Dermis blood vessel endothelial cell (primary cell): ENCODE results near the gene IL27RA. TPM values are rescaled to one million over a fixed set of nuclear protein-coding genes. Genes with fewer than 3 reads are reported as not detected.
"Not testable (repeated sequence)": the region's sequence is repeated elsewhere in the genome, so short reads cannot be mapped to it uniquely, and the experiment has no call there.

Experiments
- DNase-seq: peaks from one replicate; pipeline ENCODE4 v3.0.0; 2010
- total RNA-seq: library from RNA; depleted of rRNA; stranded (reverse); fragments of >200 nt; gene quantifications from 2 replicates; pipeline ENCODE4 v1.2.3, GENCODE V29; 2014

Gene IL27RA
- total RNA-seq, 1 donor from 2014 or later: 11.4 TPM

DNA sequence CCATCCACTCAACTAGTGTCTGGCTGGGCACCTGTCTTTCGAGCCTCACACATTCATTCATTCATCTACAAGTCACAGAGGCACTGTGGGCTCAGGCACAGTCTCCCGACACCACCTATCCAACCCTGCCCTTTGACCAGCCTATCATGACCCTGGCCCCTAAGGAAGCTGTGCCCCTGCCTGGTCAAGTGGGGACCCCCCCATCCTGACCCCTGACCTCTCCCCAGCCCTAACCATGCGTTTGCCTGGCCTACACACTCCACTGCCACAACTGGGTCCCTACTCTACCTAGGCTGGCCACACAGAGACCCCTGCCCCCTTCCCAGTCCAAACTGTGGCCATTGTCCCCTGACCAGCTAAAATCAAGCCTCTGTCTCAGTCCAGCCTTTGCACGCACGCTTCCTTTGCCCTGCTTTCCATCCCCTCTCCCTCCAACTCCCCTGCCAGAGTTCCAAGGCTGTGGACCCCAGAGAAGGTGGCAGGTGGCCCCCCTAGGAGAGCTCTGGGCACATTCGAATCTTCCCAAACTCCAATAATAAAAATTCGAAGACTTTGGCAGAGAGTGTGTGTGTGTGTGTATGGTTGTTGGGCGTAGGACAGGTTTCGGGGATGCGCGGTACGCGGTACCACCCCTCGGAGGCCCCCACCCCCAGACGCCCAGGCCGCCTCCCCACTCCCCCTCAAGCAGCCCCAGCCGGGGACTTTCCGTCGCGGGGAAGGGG is 404 bp upstream of the IL27RA start:
- no peak for DNase-seq

DNA sequence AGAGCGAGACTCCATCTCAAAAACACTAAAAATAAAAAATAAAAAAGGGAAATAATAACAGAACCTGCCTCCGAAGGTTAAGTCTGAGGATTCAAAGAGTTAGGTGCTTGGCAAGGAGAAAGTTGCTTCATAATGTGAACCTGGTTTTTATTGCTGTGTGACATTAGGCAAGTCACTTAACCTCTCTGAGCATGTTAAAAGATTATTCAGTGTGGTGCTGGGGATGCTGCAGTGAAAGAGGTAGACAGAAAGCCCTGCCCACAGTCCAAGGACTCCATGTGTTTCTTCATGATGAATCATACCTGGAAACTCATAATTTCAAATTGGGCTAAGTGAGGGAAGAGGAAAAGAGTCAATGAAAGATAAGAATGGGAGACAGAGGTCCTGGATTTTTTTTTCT is 2.4 kb downstream of the IL27RA start:
- no peak for DNase-seq

DNA sequence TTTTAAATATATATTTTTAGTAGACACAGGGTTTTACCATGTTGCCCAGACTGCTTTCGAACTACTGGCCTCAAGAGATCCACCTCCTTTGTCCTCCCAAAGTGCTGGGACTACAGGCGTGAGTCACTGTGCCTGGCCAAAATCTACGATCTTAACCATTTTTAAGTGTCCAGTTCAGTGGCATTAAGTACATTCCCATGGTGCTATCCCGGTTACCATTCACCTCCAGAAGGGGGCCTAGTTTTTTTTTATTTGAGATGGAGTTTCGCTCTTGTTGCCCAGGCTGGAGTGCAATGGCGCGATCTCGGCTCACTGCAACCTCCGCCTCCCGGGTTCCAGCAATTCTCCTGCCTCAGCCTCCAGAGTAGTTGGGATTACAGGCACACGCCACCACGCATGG is 3.6 kb downstream of the IL27RA start:
- DNase-seq: not testable (repeated sequence)

DNA sequence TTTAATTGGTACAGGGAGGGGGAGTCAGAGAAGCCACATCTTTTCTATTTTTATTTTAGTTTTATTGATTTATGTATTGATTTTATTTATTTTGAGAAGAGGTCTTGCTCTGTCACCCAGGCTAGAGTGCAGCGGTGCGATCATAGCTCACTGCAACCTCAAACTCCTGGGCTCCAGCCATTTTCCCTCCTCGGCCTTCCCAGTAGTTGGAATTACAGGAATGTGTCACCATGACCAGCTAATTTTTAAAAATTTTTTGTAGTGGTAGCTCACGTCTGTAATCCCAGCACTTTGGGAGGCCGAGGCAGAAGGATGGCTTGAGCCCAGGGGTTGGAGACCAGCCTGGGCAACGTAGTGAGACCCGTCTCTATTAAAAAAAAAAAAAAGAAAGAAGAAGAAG is 4.1 kb downstream of the IL27RA start:
- no peak for DNase-seq

DNA sequence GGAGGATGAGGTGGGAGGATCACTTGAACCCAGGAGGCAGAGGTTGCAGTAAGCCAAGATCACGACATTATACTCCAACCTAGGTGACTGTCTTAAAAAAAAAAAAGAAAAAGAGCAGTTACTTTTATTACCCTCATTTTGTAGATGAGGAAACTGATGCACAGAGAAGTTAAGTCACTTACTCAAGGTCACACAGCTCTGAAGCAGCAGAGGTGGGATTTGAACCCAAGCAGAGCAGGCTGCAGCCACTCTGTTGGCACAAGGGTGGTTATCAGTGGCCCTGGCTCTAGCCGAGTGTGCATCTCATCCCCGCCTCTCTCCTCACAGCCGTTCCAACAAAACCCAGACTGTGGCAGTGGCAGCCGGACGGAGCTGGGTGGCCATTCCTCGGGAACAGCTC is 7.6 kb downstream of the IL27RA start:
- DNase-seq: no peak

DNA sequence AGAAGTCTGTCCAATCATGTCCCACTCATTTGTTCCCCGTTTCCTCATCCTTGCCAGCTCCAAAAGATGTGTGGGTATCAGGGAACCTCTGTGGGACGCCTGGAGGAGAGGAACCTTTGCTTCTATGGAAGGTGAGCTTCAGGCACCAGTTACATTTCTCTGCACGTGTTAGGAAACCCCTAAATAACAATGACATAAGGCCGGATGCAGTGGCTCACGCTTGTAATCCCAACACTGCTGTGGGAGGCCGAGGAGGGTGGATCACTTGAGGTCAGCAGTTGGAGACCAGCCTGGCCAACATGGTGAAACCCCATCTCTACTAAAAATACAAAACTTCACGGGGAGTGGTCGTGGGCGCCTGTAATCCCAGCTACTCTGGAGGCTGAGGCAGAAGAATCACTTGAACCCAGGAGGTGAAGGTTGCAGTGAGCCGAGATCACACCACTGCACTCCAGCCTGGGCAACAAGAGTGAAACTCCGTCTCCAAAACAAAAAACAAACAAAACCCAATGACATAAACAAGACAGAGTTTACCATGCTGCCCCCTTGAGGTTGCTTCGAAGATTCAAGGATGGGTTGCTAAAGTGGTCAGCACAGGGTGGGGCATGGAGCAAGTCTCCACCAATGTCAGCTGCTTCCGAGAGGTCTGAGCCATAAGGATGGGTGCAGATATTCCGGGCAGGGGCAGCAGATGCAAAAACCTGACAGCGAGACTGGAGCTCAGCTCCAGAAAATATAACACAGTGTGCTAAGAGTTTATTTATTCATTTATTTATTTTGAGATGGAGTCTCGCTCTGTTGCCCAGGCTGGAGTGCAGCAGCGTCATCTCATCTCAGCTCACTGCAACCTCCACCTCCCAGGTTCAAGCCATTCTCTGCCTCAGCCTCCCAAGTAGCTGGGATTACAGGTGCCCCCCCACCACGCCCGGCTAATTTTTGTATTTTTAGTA is 11.4 kb downstream of the IL27RA start:
- DNase-seq: peak; percentile 84

DNA sequence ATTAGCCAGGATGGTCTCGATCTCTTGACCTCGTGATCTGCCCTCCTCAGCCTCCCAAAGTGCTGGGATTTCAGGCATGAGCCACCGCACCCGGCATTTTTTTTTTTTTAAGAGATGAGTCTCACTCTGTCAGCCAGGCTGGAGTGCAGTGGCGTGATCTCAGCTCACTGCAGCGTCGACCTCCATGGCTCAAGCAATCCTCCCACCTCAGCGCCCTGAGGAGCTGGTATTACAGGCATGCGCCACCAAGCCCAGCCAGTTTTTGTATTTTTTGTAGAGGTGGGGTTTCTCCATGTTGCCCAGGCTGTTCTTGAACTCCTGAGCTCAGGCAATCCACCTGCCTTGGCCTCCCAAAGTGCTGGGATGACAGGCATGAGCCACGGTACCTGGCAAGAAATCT is 16.3 kb downstream of the IL27RA start:
- DNase-seq: not testable (repeated sequence)

DNA sequence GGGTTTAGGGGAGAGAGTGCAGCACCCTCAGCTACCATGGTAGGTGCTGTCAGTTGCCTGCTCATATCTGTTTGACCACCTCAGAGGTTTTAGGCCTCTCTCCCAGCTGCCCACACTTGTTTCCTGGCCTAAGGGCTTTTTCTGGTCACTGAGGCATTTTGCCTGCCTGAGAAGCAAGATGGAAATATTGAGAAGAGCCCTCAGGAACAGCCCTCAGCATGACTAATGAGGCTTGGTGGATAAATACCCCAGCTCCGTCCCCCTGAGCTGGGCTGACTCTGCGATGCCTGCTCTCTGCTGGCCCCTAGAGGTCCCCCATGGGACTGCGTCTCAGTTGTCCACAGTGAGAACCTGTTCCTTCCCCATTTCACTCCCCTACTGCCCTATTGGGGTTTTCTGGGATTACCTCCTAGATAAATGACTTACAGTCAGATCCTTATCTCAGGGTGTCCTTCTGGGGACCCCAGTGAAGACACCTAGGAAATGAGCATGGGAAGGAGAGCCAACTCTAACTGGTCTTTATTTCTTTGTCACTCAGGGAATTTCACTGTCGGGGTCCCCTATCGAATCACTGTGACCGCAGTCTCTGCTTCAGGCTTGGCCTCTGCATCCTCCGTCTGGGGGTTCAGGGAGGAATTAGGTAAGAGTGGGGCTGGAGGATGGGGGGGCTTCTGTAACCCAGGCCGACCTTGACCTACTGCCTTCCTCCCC is 17.0 kb downstream of the IL27RA start:
- peak; percentile 62 for DNase-seq

DNA sequence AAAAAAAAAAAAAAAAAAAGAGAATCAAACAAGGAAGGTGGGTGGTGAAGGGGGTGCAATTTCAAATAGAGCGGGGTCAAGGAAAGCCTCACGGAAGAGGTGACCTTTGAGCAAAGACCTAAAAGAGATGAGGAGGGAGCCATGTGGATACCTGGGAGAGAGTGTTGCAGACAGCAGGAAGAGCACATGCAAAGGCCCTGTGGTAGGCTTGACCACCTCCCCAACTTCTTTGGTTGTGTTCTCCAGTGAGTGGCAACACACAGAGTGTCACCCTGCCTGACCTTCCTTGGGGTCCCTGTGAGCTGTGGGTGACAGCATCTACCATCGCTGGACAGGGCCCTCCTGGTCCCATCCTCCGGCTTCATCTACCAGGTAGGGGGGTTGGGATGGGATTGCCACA is 18.9 kb downstream of the IL27RA start:
- DNase-seq: no peak

DNA sequence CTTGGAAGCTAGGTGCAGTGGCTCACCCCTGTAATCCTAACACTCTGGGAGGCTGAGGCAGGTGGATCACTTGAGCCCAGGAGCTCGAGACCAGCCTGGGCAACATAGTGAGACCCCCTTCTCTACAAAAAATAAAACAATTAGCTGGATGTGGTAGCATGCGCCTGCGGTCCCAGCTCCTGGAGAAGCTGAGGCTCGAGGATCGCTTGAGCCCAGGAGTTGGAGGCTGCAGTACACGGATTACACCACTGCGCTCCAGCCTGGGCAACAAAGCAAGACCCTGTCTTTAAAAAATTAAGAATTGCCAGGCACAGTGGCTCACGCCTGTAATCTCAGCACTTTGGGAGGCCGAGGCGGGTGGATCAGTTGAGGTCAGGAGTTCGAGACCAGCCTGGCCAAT is 19.4 kb downstream of the IL27RA start:
- not testable (repeated sequence) for DNase-seq

DNA sequence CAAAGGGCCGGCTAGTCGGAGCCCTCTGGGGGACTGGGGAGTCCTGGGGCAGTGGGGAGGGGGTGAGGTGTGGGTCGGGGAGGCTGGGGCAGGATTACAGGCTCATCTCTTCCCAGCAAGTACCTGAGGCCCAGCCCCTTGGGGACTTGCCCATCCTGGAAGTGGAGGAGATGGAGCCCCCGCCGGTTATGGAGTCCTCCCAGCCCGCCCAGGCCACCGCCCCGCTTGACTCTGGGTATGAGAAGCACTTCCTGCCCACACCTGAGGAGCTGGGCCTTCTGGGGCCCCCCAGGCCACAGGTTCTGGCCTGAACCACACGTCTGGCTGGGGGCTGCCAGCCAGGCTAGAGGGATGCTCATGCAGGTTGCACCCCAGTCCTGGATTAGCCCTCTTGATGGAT is 20.4 kb downstream of the IL27RA start:
- no peak for DNase-seq

DNA sequence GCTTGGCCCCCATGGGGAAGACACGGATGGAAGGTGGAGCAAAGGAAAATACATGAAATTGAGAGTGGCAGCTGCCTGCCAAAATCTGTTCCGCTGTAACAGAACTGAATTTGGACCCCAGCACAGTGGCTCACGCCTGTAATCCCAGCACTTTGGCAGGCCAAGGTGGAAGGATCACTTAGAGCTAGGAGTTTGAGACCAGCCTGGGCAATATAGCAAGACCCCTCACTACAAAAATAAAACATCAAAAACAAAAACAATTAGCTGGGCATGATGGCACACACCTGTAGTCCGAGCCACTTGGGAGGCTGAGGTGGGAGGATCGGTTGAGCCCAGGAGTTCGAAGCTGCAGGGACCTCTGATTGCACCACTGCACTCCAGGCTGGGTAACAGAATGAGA is 20.9 kb downstream of the IL27RA start:
- DNase-seq: no peak

DNA sequence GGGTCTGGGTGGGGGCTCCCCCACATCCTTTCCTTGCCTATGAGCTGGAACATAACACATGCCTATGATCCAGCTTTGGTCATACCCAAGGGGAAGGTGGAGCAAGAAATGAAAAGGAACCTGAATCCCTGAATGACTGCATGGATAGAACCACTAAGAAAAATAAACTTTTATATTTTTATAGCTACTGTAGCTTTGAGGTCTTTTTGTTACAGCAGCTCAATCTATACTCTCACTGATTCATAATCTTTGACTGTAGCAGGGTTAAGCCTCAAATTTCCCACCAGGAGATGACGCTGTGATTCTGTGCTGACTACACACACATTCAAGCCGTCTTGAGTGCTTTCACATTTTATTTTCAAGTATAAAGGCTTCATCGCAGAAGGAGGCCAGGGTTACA is 21.5 kb downstream of the IL27RA start:
- DNase-seq: no peak

DNA sequence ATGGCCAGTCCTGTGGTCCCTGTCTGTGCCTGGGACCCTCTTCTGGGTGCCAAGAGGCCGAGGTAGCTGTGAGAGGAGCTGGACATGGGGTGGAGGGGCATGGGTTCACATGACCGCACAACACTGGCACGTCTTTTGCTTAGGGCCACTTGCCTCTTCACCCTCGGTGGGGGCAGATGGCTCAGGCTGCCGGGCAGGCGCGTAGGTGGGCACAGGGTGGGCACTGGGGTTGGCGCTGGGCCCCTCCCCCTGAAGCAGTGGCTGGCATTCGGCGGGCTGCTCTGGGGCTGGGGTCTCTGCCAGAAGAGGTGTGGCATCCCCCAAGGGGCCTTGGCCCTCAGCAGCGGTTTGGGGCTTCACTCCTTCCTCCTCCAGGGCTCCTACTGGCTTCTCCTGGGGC is 21.9 kb downstream of the IL27RA start:
- no peak for DNase-seq

DNA sequence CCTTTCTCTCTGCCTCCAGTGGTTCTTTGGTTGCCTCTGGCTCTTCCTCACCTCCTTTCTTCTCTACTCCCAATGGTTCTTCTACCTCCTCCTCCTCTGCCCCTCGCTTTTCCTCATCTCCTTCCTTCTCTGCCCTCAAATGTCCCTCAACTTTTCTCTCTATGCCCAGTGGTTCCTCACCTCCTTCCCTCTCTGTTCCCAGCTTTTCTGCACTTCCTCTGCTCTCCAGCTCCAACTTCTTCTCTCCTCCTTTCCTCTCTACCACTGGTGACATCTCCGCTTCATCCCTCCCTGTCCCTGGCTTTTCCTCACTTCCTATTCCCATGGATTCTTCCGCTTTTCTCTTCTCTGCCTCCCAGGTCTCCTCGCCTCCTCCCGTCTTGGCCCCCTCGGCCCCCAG is 22.5 kb downstream of the IL27RA start:
- no peak for DNase-seq

DNA sequence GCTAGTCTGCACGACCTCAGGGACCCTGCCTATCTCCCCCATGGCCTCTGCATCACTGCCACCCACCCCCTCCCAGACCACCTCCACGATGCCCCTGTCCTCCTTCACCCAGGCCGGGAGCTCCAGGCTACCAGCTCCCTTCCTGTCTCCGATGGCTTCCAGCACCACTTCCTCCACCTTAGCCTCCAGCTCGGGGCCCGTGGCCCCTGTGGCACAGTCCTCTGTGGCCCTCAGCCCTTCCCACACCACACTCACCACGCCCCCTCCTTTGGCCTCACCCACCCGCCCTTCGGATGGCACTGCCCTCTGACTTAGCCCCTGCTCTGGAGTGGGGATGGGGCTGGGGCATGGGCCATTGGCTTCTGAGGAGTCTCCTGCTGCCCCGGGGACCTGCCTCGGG is 23.2 kb downstream of the IL27RA start:
- no peak for DNase-seq

DNA sequence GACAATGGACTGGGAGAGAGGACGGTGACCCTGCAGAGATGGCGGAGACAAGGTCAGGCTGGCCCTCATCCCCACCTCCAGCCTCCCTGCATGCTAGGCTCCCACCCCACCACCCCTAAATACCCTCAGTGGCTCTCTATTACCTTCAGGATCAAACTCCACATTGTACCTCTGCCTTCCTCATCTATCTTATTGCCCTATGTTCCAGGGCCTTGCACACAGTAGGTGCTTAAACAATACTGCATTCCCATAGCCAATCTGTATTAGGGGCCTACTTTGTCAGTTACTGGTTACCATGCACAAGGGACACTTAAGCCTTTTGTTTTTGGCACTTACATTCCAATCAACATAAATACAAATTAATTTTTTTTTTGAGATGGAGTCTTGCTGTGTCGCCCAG is 23.8 kb downstream of the IL27RA start:
- DNase-seq: no peak

DNA sequence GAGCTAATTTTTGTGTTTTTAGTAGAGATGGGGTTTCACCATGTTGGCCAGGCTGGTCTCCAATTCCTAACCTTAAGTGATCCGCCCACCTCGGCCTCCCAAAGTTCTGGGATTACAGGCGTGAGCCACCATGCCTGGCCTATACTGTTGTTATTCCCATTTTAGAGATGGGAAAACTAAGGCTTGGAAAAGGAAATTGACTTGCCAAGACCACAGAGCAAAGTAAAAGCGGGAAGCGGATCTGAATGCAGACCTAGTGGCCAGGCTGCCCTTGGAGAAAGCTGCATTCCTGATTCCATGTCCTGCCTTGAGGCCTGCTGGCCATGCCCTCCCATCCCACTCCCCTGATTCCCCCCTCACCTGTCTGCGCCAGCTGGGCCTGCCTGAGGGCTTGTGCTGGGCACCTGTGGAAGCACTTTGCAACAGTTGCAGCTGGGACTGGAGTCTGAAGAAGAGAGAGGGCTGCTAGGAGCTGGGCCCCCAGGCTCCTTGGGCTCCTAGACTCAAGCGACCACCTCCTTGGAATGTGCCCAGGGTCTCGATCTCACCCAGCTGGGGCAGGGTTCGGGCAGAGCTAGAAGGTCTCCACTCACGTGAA is 24.6 kb downstream of the IL27RA start:
- DNase-seq: no peak

DNA sequence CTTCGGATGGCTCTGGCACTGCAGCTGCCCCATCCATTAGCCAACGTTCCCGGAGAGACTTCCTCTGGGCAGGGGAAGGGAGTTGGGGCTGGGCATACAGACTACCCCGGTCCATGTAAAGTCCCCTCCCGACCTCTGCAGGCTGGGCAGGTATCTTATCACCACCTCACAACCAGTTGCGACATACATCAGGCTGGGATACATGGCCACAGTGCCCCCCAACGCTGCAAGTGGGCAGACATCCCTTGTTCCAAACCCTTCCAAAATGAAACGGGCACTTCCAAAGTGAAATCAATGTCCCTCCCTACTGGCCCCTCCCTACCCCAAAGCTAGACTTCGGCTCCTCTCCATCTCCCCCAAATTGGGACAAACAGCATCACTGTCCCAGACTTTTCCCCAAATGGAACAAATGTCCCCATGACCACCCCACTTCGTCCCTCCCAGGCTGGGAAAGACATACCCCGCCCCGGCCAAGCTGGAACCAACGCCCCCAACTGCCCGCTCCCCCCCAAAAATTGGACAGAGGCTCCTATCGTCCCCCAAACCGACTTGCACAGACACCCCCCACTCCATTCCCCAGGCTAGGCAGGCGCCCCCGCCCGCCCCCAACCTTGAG is 25.3 kb downstream of the IL27RA start:
- DNase-seq: no peak

DNA sequence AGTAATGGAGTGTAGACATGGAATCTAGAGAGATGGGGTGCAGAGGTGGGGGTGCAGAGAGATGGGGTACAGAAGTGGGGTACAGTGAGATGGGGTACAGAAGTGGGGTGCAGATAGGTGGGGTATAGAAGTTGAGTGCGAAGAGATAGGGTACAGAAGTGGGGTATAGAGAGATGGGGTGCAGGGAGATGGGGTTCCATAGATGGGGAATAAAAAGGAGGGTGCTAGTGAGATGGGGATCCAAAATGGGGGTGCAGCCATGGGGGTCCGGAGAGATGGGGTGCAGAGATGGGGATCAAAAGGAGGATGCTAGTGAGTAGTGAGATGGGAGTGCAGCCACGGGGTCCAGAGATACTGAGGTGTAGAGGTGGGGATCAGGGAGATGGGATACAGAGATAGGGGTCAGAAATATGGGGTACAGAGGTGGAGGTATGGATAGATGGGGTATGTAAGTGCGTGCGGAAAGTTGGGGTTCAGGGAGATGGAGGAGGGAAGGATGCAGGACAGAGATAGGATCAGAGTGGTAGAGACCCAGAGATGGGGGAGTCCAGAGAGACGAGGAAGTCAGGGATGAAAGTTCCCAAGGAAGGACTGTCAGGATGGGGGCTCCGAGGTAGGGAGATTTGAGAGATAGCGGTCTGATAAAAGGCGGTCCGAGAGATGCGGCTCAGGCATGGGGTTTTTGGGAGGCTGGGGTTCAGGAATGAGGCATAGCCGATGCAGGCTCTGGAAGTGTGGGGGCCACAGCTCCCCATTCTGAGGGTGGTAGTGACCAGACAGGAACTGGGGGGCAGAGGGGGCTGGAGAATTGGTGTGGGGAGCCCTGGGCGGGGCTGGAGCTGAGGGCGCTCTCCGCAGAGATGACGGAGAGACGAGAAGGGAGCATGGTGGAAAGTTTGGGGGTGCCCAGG is 26.9 kb downstream of the IL27RA start:
- DNase-seq: no peak

DNA sequence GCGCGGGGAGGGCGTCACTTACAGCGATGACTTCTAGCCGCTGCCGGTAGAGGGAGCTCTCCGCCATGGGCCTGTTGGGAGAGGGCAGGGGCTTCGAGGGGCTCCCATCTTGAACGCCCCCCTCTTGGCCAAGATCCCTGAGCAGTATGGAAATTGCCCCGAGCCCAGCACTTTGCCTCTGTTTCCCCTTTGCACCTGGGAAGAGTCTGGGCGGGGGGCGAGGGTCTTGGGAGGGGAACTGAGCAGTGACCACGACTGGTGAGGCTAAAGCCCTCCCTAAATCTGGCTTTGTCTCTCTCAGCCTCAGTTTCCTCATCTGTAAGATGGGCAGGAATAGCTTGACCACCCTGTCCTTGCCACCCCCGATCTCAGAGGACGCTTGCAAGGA is 27.5 kb downstream of the IL27RA start:
- DNase-seq: peak; percentile 32
